Activated naive CD8-positive, alpha-beta T cell treated with anti-CD3 and anti-CD28 coated beads for 36 hours (primary cell): Measurements from ENCODE around the gene DPF3. TPM values are rescaled to one million over a fixed set of nuclear protein-coding genes. Genes with fewer than 3 reads are reported as not detected.

Source experiments
- DNase-seq: peaks from one replicate; pipeline ENCODE4 v3.0.0; 2021
- H3K27ac Mint-ChIP-seq: one replicate; pipeline ENCODE4 v1.8.0; 2022; ENCODE audit warnings: mild to moderate bottlenecking, moderate library complexity, mixed read lengths
- H3K27me3 Mint-ChIP-seq: one replicate; pipeline ENCODE4 v1.8.0; 2022; ENCODE audit warnings: mild to moderate bottlenecking, mixed read lengths
- H3K36me3 Mint-ChIP-seq: one replicate; pipeline ENCODE4 v1.8.0; 2021; ENCODE audit warnings: mild to moderate bottlenecking, mixed read lengths
- H3K4me1 Mint-ChIP-seq: one replicate; pipeline ENCODE4 v1.8.0; 2021; ENCODE audit warnings: mixed read lengths
- H3K4me3 Mint-ChIP-seq: one replicate; pipeline ENCODE4 v1.8.0; 2022; ENCODE audit warnings: mild to moderate bottlenecking, moderate library complexity, mixed read lengths
- H3K9me3 Mint-ChIP-seq: one replicate; pipeline ENCODE4 v1.8.0; 2022; ENCODE audit warnings: mixed read lengths
- total RNA-seq, 2 experiments: library from RNA; stranded (reverse); gene quantifications; one replicate each; pipeline ENCODE4 v1.2.3, GENCODE V29; 2021

Gene DPF3
- total RNA-seq, 2 experiments from 2014 or later: 1.1 to 1.3 TPM

DNA sequence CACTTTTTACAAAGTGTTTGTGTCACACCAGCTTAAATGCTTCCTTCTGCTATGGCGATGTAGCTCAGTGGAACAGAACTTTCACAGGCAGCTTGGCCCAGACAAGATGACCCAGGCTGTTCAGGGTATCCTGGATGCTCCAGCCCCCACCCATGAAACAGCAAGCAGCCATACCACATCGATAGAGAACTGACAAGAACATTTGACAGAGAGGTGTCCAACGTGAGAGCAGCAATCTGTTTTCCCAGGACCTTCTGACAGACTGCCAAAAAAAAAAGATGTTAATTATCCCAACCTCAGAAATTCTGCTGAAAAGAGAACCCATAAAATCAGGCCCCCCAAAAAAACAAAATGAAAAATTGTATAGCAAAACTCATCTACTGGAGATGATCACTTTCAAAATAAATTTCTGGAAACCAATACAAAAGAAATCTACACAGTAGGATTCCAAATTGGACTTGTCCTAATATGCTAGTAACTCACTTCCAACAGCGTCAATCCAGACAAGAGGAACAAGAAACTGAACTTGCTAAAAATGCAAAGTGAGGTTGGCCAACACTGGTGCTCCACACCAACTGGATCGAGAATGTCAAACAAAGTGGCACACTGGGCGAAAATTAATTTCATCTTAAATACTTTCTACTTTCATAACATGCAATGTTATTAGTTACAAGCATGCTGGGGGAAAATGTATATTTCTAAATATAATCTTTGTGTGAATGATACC, 118.8 kb downstream of the DPF3 start:
- no peak for DNase-seq
- Mint-ChIP-seq H3K27me3 (no peaks in the 10 kb centered on the region), H3K4me3 (no peak overlapping the region), H3K4me1 (no peaks in the 10 kb centered on the region), H3K27ac (no peak overlapping the region), H3K36me3 (peaks cover 3% of the 10 kb centered on the region), H3K9me3 (peaks cover 7% of the 10 kb centered on the region)

GRCh38 chr14:72774141-72774540, 119.8 kb downstream of the DPF3 start:
- no peaks in the 10 kb centered on the region for H3K4me1 Mint-ChIP-seq
- no peak overlapping the region for H3K27ac Mint-ChIP-seq
- H3K9me3 Mint-ChIP-seq: peaks cover 7% of the 10 kb centered on the region
- peaks cover 3% of the 10 kb centered on the region for H3K36me3 Mint-ChIP-seq
- no peak for DNase-seq
- no peaks in the 10 kb centered on the region for H3K27me3 Mint-ChIP-seq
- no peak overlapping the region for H3K4me3 Mint-ChIP-seq

GRCh38 chr14:72771561-72771960, 122.3 kb downstream of the DPF3 start:
- H3K27me3 Mint-ChIP-seq: no peaks in the 10 kb centered on the region
- H3K36me3 Mint-ChIP-seq: peaks cover 9% of the 10 kb centered on the region
- no peaks in the 10 kb centered on the region for H3K4me1 Mint-ChIP-seq
- peaks cover 16% of the 10 kb centered on the region for H3K9me3 Mint-ChIP-seq
- no peak overlapping the region for H3K27ac Mint-ChIP-seq
- no peak overlapping the region for H3K4me3 Mint-ChIP-seq
- DNase-seq: no peak

DNA sequence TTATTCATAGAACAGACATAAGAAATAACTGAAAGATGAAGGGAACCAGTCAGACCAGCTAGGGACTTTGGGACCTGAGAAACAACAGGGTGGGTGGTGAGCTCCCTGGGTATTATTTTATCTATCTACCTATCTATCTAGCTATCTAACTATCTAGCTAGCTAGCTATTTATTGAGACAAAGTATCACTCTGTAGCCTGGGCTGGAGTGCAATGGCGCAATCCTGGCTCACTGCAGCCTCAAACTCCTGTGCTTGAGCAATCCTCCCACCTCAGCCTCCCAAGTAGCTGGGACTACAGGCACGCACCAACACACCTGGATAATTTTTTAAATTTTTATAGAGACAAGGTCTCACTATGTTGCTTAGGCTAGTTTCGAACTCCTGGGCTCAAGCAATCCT, 127.6 kb downstream of the DPF3 start:
- no peak overlapping the region for H3K27ac Mint-ChIP-seq
- no peak overlapping the region for H3K4me3 Mint-ChIP-seq
- no peak for DNase-seq
- H3K36me3 Mint-ChIP-seq: peaks cover 9% of the 10 kb centered on the region
- no peaks in the 10 kb centered on the region for H3K27me3 Mint-ChIP-seq
- H3K9me3 Mint-ChIP-seq: peaks cover 18% of the 10 kb centered on the region
- H3K4me1 Mint-ChIP-seq: no peaks in the 10 kb centered on the region

GRCh38 chr14:72763892-72764291, 130.0 kb downstream of the DPF3 start:
- H3K9me3 Mint-ChIP-seq: peaks cover 30% of the 10 kb centered on the region
- no peak for DNase-seq
- no peaks in the 10 kb centered on the region for H3K4me1 Mint-ChIP-seq
- H3K36me3 Mint-ChIP-seq: peaks cover 11% of the 10 kb centered on the region
- H3K27me3 Mint-ChIP-seq: no peaks in the 10 kb centered on the region
- H3K27ac Mint-ChIP-seq: no peak overlapping the region
- H3K4me3 Mint-ChIP-seq: no peak overlapping the region

GRCh38 chr14:72759670-72760069, 134.2 kb downstream of the DPF3 start:
- no peak for DNase-seq
- H3K9me3 Mint-ChIP-seq: peaks cover 26% of the 10 kb centered on the region
- peaks cover 4% of the 10 kb centered on the region for H3K36me3 Mint-ChIP-seq
- no peaks in the 10 kb centered on the region for H3K27me3 Mint-ChIP-seq
- H3K4me3 Mint-ChIP-seq: no peak overlapping the region
- no peaks in the 10 kb centered on the region for H3K4me1 Mint-ChIP-seq
- H3K27ac Mint-ChIP-seq: no peak overlapping the region

GRCh38 chr14:72758993-72759392, 134.9 kb downstream of the DPF3 start:
- Mint-ChIP-seq H3K27ac (no peak overlapping the region), H3K4me3 (no peak overlapping the region), H3K4me1 (no peaks in the 10 kb centered on the region), H3K9me3 (peaks cover 26% of the 10 kb centered on the region), H3K27me3 (no peaks in the 10 kb centered on the region), H3K36me3 (peaks cover 4% of the 10 kb centered on the region)
- DNase-seq: no peak

DNA sequence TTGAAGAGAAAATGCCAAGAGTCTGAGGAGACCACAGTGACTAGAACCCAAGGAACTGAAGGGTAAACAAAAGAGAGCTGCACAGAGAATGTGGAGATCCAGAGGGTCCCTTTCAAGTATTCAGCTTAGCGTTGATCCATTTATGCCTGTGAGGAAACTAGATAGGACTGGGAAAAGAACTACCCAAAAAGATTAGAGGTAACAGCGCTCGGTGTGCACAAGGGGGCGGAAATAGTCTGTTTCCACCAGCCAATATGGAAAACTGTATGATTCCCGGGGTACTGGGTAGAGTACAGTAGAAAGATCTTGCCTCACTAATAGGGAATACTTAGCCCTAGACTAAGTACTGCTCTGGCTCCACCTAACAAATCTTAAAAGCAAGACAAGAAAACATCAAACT, 135.5 kb downstream of the DPF3 start:
- no peaks in the 10 kb centered on the region for H3K27me3 Mint-ChIP-seq
- DNase-seq: no peak
- H3K4me3 Mint-ChIP-seq: no peak overlapping the region
- no peak overlapping the region for H3K27ac Mint-ChIP-seq
- peaks cover 26% of the 10 kb centered on the region for H3K9me3 Mint-ChIP-seq
- peaks cover 4% of the 10 kb centered on the region for H3K36me3 Mint-ChIP-seq
- no peaks in the 10 kb centered on the region for H3K4me1 Mint-ChIP-seq

DNA sequence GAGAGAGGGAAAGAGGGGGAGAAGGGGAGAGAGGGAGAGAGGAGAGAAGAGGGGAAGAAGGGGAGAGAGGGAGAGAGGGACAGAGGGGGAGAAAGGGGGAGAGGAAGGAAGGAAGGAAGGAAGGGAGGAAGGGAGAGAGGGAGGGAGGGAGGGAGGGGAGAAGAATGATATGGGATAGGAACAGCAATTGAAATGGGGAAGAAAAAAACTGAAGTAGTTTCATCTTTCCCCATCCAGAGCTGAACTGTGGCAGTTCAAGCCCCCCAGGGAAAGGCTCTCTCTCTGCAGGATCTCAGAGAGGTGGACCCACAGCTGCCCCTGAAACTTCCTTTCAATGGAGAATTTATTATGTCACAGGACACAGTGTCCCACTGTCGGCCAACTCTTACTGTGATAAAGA, 136.9 kb downstream of the DPF3 start:
- no peak overlapping the region for H3K27ac Mint-ChIP-seq
- peaks cover 24% of the 10 kb centered on the region for H3K9me3 Mint-ChIP-seq
- peaks cover 4% of the 10 kb centered on the region for H3K36me3 Mint-ChIP-seq
- no peak overlapping the region for H3K4me3 Mint-ChIP-seq
- H3K4me1 Mint-ChIP-seq: no peaks in the 10 kb centered on the region
- no peaks in the 10 kb centered on the region for H3K27me3 Mint-ChIP-seq
- DNase-seq: no peak

- Mint-ChIP-seq H3K9me3 (peaks cover 24% of the 10 kb centered on the region), H3K27me3 (no peaks in the 10 kb centered on the region), H3K4me1 (no peaks in the 10 kb centered on the region), H3K36me3 (peaks cover 4% of the 10 kb centered on the region), H3K27ac (no peak overlapping the region), H3K4me3 (no peak overlapping the region)
- DNase-seq: no peak
These were observed 138.1 kb downstream of the DPF3 start for GRCh38 chr14:72755766-72756165.

- Mint-ChIP-seq H3K4me1 (no peaks in the 10 kb centered on the region), H3K9me3 (peaks cover 21% of the 10 kb centered on the region), H3K36me3 (peaks cover 4% of the 10 kb centered on the region), H3K27ac (no peak overlapping the region), H3K27me3 (no peaks in the 10 kb centered on the region), H3K4me3 (no peak overlapping the region)
- DNase-seq: no peak
These were observed 139.0 kb downstream of the DPF3 start for GRCh38 chr14:72754949-72755348.

DNA sequence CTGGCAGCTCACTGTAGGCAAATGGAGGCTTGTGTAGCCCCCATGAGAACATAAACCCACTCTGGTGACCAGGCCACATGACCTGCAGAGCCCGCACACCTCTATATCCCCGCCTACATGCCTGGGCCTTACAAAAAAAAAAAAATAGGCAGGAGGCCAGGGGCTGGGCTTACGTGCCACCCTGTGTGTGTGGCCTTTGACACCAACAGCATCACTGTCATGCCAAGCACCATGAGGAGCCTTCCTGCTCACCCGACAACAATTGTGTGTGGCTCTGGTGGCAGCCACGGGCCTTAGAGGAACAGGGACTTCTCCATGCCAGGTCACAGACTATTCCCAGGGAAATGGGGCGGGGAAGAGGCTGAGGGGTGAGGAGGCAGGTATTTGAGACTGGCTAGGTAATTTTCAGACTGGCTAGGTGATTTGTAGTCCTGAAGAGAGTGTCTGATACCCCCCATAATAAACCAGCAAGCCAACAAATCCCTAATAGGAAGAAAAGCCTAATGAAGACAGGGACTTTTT, 140.0 kb downstream of the DPF3 start:
- H3K27me3 Mint-ChIP-seq: no peaks in the 10 kb centered on the region
- no peak overlapping the region for H3K27ac Mint-ChIP-seq
- H3K36me3 Mint-ChIP-seq: peaks cover 2% of the 10 kb centered on the region
- H3K9me3 Mint-ChIP-seq: peaks cover 15% of the 10 kb centered on the region
- H3K4me1 Mint-ChIP-seq: no peaks in the 10 kb centered on the region
- no peak for DNase-seq
- no peak overlapping the region for H3K4me3 Mint-ChIP-seq

DNA sequence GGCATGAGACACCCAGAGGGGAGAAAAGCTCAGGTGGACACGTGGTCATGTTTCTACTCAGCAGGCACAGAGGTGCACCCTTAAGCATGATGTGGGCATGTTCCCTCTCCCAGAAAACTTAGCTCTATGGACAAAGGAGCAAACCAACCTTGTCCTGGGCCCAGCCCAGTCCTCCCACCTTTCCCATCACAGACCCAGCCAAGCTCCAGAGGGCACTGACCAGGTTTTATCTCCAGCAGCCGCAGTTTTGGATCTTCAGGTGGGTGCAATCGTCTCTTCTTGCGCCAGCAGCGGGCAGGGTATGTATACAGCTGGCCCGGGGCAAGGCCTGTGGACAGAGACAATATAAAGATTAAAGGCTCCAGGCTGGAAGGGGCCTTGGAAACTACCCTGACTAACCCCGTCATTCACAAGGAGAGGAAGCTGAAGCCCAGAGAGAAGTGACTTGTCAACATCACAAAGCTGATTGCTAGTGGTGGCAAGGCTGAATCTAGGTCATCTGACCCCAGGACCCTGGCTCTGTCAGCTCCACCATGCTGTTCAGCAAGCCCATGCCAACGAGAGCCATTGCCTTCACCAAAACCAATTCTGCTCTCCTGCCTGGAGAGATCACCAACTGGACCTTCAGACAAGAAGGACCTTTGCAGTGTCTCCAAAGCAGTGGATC, 140.7 kb downstream of the DPF3 start:
- Mint-ChIP-seq H3K4me3 (no peak overlapping the region), H3K27ac (no peak overlapping the region), H3K27me3 (no peaks in the 10 kb centered on the region), H3K9me3 (peaks cover 8% of the 10 kb centered on the region), H3K36me3 (peaks cover 4% of the 10 kb centered on the region), H3K4me1 (no peaks in the 10 kb centered on the region)
- DNase-seq: no peak

- Mint-ChIP-seq H3K4me1 (no peaks in the 10 kb centered on the region), H3K27me3 (no peaks in the 10 kb centered on the region), H3K4me3 (no peak overlapping the region), H3K36me3 (peaks cover 7% of the 10 kb centered on the region), H3K27ac (no peak overlapping the region), H3K9me3 (peaks cover 8% of the 10 kb centered on the region)
- no peak for DNase-seq
These were observed 141.9 kb downstream of the DPF3 start for GRCh38 chr14:72752034-72752412.

DNA sequence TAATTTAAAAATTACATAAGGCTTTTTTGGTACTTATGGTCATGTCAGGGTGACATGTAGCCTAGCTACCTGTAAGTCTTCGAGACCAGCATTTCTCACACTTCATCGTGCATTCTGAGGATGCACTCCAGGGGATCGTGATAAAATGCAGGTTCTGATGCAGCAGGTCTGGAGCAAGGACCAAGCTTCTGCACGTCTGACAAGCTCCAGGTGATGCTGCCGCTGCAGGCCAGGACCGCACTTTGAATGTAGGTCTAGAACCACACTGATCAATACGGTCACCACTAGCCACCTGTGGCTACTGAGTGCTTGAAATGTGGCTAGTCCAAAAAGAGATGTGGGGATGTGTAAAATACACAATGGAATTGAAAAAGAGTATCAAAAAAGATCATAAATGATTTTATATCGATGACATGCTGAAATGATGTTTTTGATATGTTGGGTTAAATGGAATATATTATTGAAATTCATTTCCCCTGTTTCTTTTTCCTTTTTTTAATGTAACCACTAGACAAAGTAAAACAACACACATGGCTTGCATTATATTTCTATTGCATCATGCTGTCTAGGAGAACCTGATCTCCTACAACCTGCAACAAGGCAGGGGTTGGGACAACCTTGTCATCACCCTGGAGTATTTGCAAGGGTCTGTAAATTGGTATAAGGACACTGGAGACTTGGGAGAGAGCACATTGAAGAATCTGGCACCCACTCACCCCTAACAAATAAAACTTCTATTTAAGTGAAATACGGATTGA, 142.4 kb downstream of the DPF3 start:
- no peak for DNase-seq
- Mint-ChIP-seq H3K36me3 (peaks cover 7% of the 10 kb centered on the region), H3K27me3 (no peaks in the 10 kb centered on the region), H3K4me3 (no peak overlapping the region), H3K9me3 (peaks cover 8% of the 10 kb centered on the region), H3K27ac (no peak overlapping the region), H3K4me1 (no peaks in the 10 kb centered on the region)
